Heart left ventricle (tissue), 16 donors: Measurements from ENCODE around the gene NAA80. TPM values are rescaled to one million over a fixed set of nuclear protein-coding genes. Genes with fewer than 3 reads are reported as not detected.

ENCODE experiments used
- ATAC-seq, 4 donors: fragments of 200-7000 bp; cut with Tn5 transposase; one replicate each; pipeline ENCODE4 v1.9.1; 2020 to 2022; ENCODE audit warnings: moderate library complexity in 4 of 4, mild to moderate bottlenecking in 3 of 4, moderate number of reproducible peaks in 1 of 4
- DNase-seq, 5 donors: peaks; one replicate each; pipeline ENCODE4 v3.0.0-alpha.2; 2020
- H3K27ac ChIP-seq, 12 donors: fragments of 200-600 bp; sonication (generic) in 4 of 12; one replicate each; pipeline versions ENCODE4 v1.5.0 to v1.8.0; 2016 to 2022; ENCODE audit warnings: mild to moderate bottlenecking in 2 of 12
- H3K27me3 ChIP-seq, 9 donors: fragments of 200-600 bp; sonication (generic) in 2 of 9; one replicate each; pipeline versions ENCODE4 v1.5.1 to v1.8.0; 2016 to 2022; ENCODE audit warnings: mild to moderate bottlenecking in 3 of 9
- H3K36me3 ChIP-seq, 9 donors: fragments of 200-600 bp; sonication (generic) in 2 of 9; one replicate each; pipeline versions ENCODE4 v1.5.0 to v1.8.0; 2018 to 2022; ENCODE audit warnings: mild to moderate bottlenecking in 2 of 9
- H3K4me1 ChIP-seq, 12 donors: fragments of 200-600 bp; sonication (generic) in 4 of 12; one replicate each; pipeline versions ENCODE4 v1.5.0 to v1.8.0; 2016 to 2022; ENCODE audit warnings: mild to moderate bottlenecking in 3 of 12
- H3K4me3 ChIP-seq, 12 donors: fragments of 200-600 bp; sonication (generic) in 4 of 12; one replicate each; pipeline versions ENCODE4 v1.5.0 to v1.8.0; 2017 to 2022; ENCODE audit warnings: mild to moderate bottlenecking in 9 of 12, moderate library complexity in 4 of 12
- H3K9me3 ChIP-seq, 12 donors: fragments of 200-600 bp; sonication (generic) in 4 of 12; one replicate each; pipeline versions ENCODE4 v1.5.0 to v1.8.0; 2016 to 2022; ENCODE audit warnings: mild to moderate bottlenecking in 1 of 12
- POLR2A ChIP-seq, 2 donors: fragments of 450-650 bp; IDR thresholded peaks; one replicate each; pipeline ENCODE4 v1.6.1; 2017; ENCODE audit warnings: antibody characterized with exemption in 2 of 2, mild to moderate bottlenecking in 2 of 2, moderate library complexity in 2 of 2
- WGBS, 4 donors: extraction: QIAGEN DNeasy Blood & Tissue Kit in 2 of 4; methylation state at CpG; one replicate each; pipeline versions ENCODE4 v1.1.5 to v1.1.7; 2013 to 2018; 5-methylcytosine and 5-hydroxymethylcytosine counted together
- intact Hi-C, 10 donors: fragments of 100-400 bp; cut with DNase I; formaldehyde crosslinking; loops; one replicate each; pipeline versions ENCODE4 v1.11.1 to v1.14.2; 2022
- polyA plus RNA-seq, 2 donors: library from polyadenylated mRNA; stranded (reverse); fragments of 200-250 nt; gene quantifications; one replicate each; pipeline ENCODE4 v1.2.3, GENCODE V29; 2013
- total RNA-seq, 9 donors: library from RNA; depleted of rRNA in 2 of 9; stranded (reverse); fragments of >200 nt in 2 of 9; fragmentation: NEBNext Ultra II Directional in 3 of 9; extraction: Animal tissue kit (Norgen Biotek cat#: 25700) in 3 of 9; gene quantifications; one replicate each; pipeline versions ENCODE4 v1.1.0 to v1.2.4, GENCODE V29; 2016 to 2023
- TF ChIP-seq, protein P1 (sequence below), 12 donors: fragments of 200-600 bp; sonication (generic) in 4 of 12; IDR thresholded peaks; one replicate each; pipeline versions ENCODE4 v1.5.0 to v1.8.0; 2018 to 2022; ENCODE audit warnings: antibody characterized with exemption in 12 of 12, mild to moderate bottlenecking in 5 of 12
- donor health status: ischemic (EF 13 %, LVEDD 7.1; RV severe dilation, severe dysfunction).
- donor health status: healthy with polysubstance abuse.
- donor health status: DM: no; HTN: yes; CAD: no.
- donor health status: DM: no; HTN: no; CAD: no.
- donor health status: ischemic (EF 25% LVEDD 6.9; RV normal size, moderate dysfunction).
- donor health status: ischemic (EF 25% LVEDD 5.7; RV mildly dilated, moderate dysfunction).
- donor health status: healthy.
- donor health status: DM: yes; HTN: yes; CAD: no.
- donor health status: ischemic (EF 35%, LVEDD 5.7; RV mildly dilated, moderate dysfunction).
- donor health status: nonischemic (EF 11% LVEDD 7.7; RV severe dilation, severe dysfunction).
- donor health status: DM: yes; HTN: yes; CAD: no.
- donor health status: PGD.
- donor health status: ischemic (EF 29% LVEDD 5.4; RV normal size, mild dysfunction).
- donor health status: nonischemic (EF 23%, LVEDD 6.1; RV moderate dilation, normal function).

Gene NAA80
- total and polyA plus RNA-seq, 11 donors = 5.0 to 13.9 (median 9.8) TPM

DNA sequence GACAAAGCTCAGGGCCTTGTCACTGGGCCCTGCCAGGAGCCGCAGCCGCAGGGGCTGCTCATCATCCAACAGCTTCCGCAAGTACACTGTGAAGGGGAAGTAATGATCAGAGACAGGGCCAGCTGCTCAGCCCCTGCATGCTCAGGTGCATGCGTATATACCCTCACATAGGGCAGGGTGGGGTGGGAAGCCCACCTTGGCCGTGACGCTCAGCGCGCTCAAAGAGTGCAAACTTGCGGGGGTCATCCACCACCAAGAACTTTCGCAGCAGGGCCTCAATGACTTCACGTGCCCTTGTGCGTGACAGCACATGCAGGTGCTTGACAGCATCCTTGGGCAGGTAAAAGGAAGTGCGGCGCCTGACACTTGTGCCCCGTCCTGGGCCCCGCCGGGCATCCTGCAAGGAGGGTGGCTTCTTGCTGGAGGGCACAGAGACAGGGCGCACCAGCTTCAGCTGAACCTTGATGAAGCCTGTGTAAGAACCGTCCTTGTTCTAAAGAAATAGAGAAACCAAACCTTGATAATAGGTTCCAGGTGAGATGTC lies 32.2 kb upstream of the NAA80 start:
- TF ChIP-seq POLR2A (IDR thresholded peaks at IDR 0.05) = no peak
- Histone ChIP-seq H3K36me3 (peaks cover 0 to 65% (median 34%) of the 10 kb centered on the region in 9 donors), H3K9me3 (no peaks in the 10 kb centered on the region), H3K27me3 (no peaks in the 10 kb centered on the region), H3K4me1 (peaks cover 13 to 67% (median 55%) of the 10 kb centered on the region in 12 donors), H3K4me3 (no peak overlapping the region), H3K27ac (peak overlapping the region in 3 of 12 donors; percentile 98 to 100 (median 99))
- DNase-seq = peak in 1 of 5 donors; percentile 20
- 93 to 95% (median 94%) methylated on average over 9 to 19 of the region's 19 CpGs for WGBS, 4 donors
- no peak for ATAC-seq
- intact Hi-C loops = no loop called here

DNA sequence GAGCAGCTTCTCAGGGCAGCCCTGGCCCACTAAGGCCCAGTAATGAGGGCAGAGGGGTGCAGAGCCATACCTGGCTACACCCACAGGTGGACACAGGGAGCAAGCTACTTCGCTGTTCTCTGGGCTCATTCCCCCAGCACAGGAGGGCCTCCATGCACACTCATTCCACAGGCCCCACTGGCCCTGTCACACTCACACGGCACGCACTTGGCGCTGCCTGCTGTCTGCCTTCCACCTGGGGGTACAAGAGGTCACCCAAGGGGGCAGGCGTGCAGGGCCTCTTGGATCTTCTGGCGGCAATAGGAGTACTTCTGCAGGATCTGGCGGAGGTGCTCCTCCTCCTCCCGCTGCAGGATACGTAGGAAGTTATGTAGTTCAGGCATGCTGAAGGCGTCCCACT lies 31.1 kb upstream of the NAA80 start:
- H3K27me3 ChIP-seq = no peaks in the 10 kb centered on the region
- 87 to 92% (median 91%) methylated on average over 3 to 10 of the region's 10 CpGs for WGBS, 4 donors

DNA sequence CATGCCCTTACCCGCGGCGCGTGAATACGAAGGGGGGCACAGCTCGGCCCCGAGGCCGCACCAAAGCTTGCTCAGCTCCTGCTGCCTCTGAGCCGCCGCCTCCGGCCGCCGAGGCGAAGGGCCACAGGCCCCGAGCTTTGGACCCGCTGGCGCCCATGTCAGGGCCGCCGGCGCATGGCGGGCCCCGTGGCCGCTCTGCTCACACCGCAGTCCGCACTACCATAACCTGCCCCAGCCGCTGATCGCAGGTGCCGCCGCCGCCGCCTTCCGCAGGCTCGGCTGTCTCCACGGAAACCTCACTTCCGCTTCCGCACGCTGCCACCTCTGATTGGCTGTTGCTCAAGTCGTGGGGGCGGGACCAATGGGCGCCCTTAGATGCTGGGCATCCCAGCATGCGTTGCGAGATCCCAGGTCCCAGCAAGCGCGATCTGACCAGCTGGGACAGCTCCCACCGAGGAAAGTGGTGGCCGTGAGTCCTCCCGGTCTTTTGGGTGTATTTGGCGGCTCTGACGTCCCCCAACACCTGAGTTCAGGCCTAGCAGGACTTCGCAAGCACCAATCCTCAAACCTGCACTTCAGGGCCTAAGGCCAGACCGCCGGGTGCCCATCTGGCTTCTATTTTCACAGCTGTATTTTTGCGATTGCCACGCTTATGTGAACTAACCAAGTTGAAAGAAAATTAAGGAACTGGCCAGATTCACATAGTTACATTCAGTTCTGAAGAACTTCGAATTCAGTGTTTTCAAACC lies 28.9 kb upstream of the NAA80 start, which contains the start of gene TUSC2:
TSS of gene TUSC2 (minus strand) at position 281 of the 749 bp plus-strand sequence. CDS start at position 157, 124 bp downstream.
- peak within 1 kb of the TSS; percentile 59 to 93 (median 84) for H3K27ac ChIP-seq
- intact Hi-C loops = loop anchor here in 4 of 10 donors (5.0 to 10.0 kb wide), 3 partner anchors 36 to 73 kb away; partner anchors contain the start of genes LSMEM2 (in 2 of the 4) and IFRD2 (in 1 of the 4)
- H3K27me3 ChIP-seq = no peaks in the 10 kb centered on the region
- peak within 1 kb of the TSS; percentile 69 to 100 (median 90) for H3K4me3 ChIP-seq
- DNase-seq (peak; percentile 96 to 99 (median 98)), ATAC-seq (peak; percentile 67 to 86 (median 84))
- H3K9me3 ChIP-seq = no peaks in the 10 kb centered on the region
- H3K4me1 ChIP-seq = peaks cover 5 to 58% (median 40%) of the 10 kb centered on the region in 12 donors
- TF ChIP-seq, protein P1, sequence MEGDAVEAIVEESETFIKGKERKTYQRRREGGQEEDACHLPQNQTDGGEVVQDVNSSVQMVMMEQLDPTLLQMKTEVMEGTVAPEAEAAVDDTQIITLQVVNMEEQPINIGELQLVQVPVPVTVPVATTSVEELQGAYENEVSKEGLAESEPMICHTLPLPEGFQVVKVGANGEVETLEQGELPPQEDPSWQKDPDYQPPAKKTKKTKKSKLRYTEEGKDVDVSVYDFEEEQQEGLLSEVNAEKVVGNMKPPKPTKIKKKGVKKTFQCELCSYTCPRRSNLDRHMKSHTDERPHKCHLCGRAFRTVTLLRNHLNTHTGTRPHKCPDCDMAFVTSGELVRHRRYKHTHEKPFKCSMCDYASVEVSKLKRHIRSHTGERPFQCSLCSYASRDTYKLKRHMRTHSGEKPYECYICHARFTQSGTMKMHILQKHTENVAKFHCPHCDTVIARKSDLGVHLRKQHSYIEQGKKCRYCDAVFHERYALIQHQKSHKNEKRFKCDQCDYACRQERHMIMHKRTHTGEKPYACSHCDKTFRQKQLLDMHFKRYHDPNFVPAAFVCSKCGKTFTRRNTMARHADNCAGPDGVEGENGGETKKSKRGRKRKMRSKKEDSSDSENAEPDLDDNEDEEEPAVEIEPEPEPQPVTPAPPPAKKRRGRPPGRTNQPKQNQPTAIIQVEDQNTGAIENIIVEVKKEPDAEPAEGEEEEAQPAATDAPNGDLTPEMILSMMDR (IDR thresholded peaks at IDR 0.05) = peak in 1 of 12 donors; percentile 11
- TF ChIP-seq POLR2A (IDR thresholded peaks at IDR 0.05) = peak; percentile 28 to 82
- peaks cover 0 to 57% (median 51%) of the 10 kb centered on the region in 9 donors for H3K36me3 ChIP-seq
- 3 to 6% (median 3%) methylated on average over 33 to 55 of the region's 55 CpGs for WGBS, 4 donors

More for the DNA sequence above, 31.1 kb upstream of the NAA80 start:
- Histone ChIP-seq H3K27ac (peak overlapping the region in 1 of 12 donors; percentile 24), H3K4me3 (no peak overlapping the region), H3K36me3 (peaks cover 0 to 70% (median 44%) of the 10 kb centered on the region in 9 donors), H3K4me1 (peaks cover 5 to 58% (median 44%) of the 10 kb centered on the region in 12 donors), H3K9me3 (no peaks in the 10 kb centered on the region)
- intact Hi-C loops = no loop called here
- TF ChIP-seq, protein P1 (IDR thresholded peaks at IDR 0.05) = no peak
- TF ChIP-seq POLR2A (IDR thresholded peaks at IDR 0.05) = no peak
- ATAC-seq (no peak), DNase-seq (peak in 3 of 5 donors; percentile 9 to 20 (median 19))

DNA sequence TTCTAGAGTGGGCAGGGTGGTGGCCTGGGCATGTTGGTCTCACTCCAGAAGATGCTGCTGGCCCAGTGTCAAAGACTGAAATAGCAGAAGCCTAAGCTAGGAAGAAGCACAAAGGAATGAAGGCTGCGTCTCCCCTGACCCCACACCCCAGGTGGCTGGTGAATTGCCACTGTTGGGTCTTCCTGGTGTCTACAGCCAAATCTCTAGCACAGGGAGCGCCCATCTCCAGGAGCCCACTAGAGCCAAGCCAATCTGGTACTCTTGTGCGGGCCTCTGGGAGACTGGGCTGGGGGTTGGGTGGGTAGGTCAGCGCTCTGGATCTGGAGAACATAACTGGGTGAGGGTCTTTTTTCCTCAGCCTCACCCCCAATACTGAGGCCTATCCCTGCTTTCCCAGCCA lies 27.9 kb upstream of the NAA80 start:
- 60 to 70% (median 67%) methylated on average over 4 of the region's 4 CpGs for WGBS, 4 donors
- peak overlapping the region in 11 of 12 donors; percentile 69 to 100 (median 88) for H3K4me3 ChIP-seq
- H3K27ac ChIP-seq = peak overlapping the region in 9 of 12 donors; percentile 81 to 93 (median 89)
- peaks cover 0 to 50% (median 44%) of the 10 kb centered on the region in 9 donors for H3K36me3 ChIP-seq
- DNase-seq = peak in 2 of 5 donors; percentile 5 to 20
- no peaks in the 10 kb centered on the region for H3K9me3 ChIP-seq
- H3K4me1 ChIP-seq = peaks cover 5 to 58% (median 38%) of the 10 kb centered on the region in 12 donors
- intact Hi-C loops = loop anchor here in 4 of 10 donors (5.0 to 10.0 kb wide), 3 partner anchors 35 to 72 kb away; partner anchors contain the start of genes LSMEM2 (in 2 of the 4) and IFRD2 (in 1 of the 4)
- TF ChIP-seq POLR2A (IDR thresholded peaks at IDR 0.05) = no peak
- TF ChIP-seq, protein P1 (IDR thresholded peaks at IDR 0.05) = no peak
- no peak for ATAC-seq
- no peaks in the 10 kb centered on the region for H3K27me3 ChIP-seq
